A673 (cell line): Measurements from ENCODE around the gene ELOB. TPM values are rescaled to one million over a fixed set of nuclear protein-coding genes. Genes with fewer than 3 reads are reported as not detected.
A peak's percentile ranks its signal among the peaks of the same experiment; 100 is the strongest.
"Not testable (repeated sequence)": the region's sequence is repeated elsewhere in the genome, so short reads cannot be mapped to it uniquely, and the experiment has no call there.

Source experiments
- BruUV-seq: library from RNA; stranded (reverse); fragments of 400-500 nt; replicated peaks from 2 replicates; lab custom pipeline; 2021; lab: Mats Ljungman, UMichigan
- CTCF ChIA-PET: fragments of 300-600 bp; sonication (Branson Sonifier 250); formaldehyde crosslinking; loops from one replicate; lab custom pipeline; 2022; ENCODE audit warnings: antibody characterized with exemption; lab: Charles Lee
- POLR2A ChIA-PET: fragments of 300-600 bp; sonication (Branson Sonifier 250); formaldehyde crosslinking; loops from one replicate; lab custom pipeline; 2022; ENCODE audit warnings: antibody characterized with exemption; ENCODE audit not compliant: low non-redundant PET; lab: Charles Lee
- DNase-seq: peaks from one replicate; pipeline ENCODE4 v3.0.0-alpha.2; 2015; ENCODE audit warnings: low spot score
- H3K27ac ChIP-seq: fragments of 200-600 bp; sonication (generic); 2 replicates; pipeline ENCODE4 v1.5.1; 2016; ENCODE audit warnings: mixed run types, low read depth, mild to moderate bottlenecking, mixed read lengths, antibody characterized with exemption, low read length; ENCODE audit not compliant: poor library complexity, severe bottlenecking
- H3K27me3 ChIP-seq: fragments of 200-600 bp; sonication (generic); replicated peaks from 2 replicates; pipeline ENCODE4 v1.6.1; 2017; ENCODE audit warnings: mixed run types, low read depth, mild to moderate bottlenecking, mixed read lengths, antibody characterized with exemption, low read length; ENCODE audit not compliant: insufficient read depth, poor library complexity
- H3K36me3 ChIP-seq: fragments of 200-600 bp; sonication (generic); 2 replicates; pipeline ENCODE4 v1.6.1; 2016; ENCODE audit warnings: mixed run types, mild to moderate bottlenecking, mixed read lengths, antibody characterized with exemption, low read length; ENCODE audit not compliant: insufficient read depth, poor library complexity, severe bottlenecking
- H3K4me1 ChIP-seq: fragments of 200-600 bp; sonication (generic); 2 replicates; pipeline ENCODE4 v1.6.1; 2017; ENCODE audit warnings: mixed run types, mild to moderate bottlenecking, mixed read lengths, antibody characterized with exemption, low read length; ENCODE audit not compliant: insufficient read depth, poor library complexity, severe bottlenecking
- H3K4me3 ChIP-seq: fragments of 200-600 bp; sonication (generic); 2 replicates; pipeline ENCODE4 v1.5.1; 2016; ENCODE audit warnings: low read depth, mixed run types, mild to moderate bottlenecking, mixed read lengths, low read length; ENCODE audit not compliant: poor library complexity, severe bottlenecking
- H3K9me3 ChIP-seq: fragments of 200-600 bp; sonication (generic); 2 replicates; pipeline ENCODE4 v1.6.1; 2016; ENCODE audit warnings: mixed run types, low read depth, mild to moderate bottlenecking, mixed read lengths, antibody characterized with exemption, low read length; ENCODE audit not compliant: poor library complexity, severe bottlenecking
- CTCF ChIP-seq: fragments of 300-800, 200-600 bp; sonication (generic); conservative IDR thresholded peaks from 2 replicates; pipeline ENCODE4 v1.5.1; 2017; ENCODE audit warnings: low read depth, mild to moderate bottlenecking, antibody characterized with exemption, low read length, moderate library complexity, mixed read lengths
- EZH2 ChIP-seq: fragments of 200-600 bp; sonication (generic); IDR thresholded peaks from 2 replicates; pipeline ENCODE4 v1.6.1; 2017; ENCODE audit warnings: borderline replicate concordance, low read depth, mild to moderate bottlenecking, mixed read lengths, antibody characterized with exemption, low read length; ENCODE audit not compliant: poor library complexity, severe bottlenecking
- intact Hi-C: fragments of 100-400 bp; cut with micrococcal nuclease; formaldehyde crosslinking; loops from one replicate; pipeline ENCODE4 v1.10.0; 2022; ENCODE audit not compliant: unreplicated experiment
- total RNA-seq: library from RNA; stranded (reverse); gene quantifications from 2 replicates; pipeline ENCODE4 v1.2.3, GENCODE V29; 2021

ELOB gene
- total RNA-seq, 1 experiment from 2014 or later: 188 TPM

- no peaks in the 10 kb centered on the region for H3K4me1 ChIP-seq
- DNase-seq: no peak
- ChIA-PET POLR2A (no interaction called here), CTCF (no interaction called here)
- intact Hi-C loops: no loop called here
- no peaks in the 10 kb centered on the region for H3K27me3 ChIP-seq
- TF ChIP-seq CTCF (no peak), EZH2 (no peak)
- no peaks in the 10 kb centered on the region for H3K9me3 ChIP-seq
- BruUV-seq: no TSS peak
- no peak overlapping the region for H3K27ac ChIP-seq
- no peaks in the 10 kb centered on the region for H3K36me3 ChIP-seq
- no peak overlapping the region for H3K4me3 ChIP-seq
These were observed 50.2 kb downstream of the ELOB start for GRCh38 chr16:2726923-2727322.

GRCh38 chr16:2724816-2725348, 52.2 kb downstream of the ELOB start:
- DNase-seq: no peak

GRCh38 chr16:2724088-2724676, 52.9 kb downstream of the ELOB start:
- Histone ChIP-seq H3K36me3 (no peaks in the 10 kb centered on the region), H3K9me3 (no peaks in the 10 kb centered on the region), H3K27me3 (no peaks in the 10 kb centered on the region), H3K4me1 (no peaks in the 10 kb centered on the region), H3K27ac (no peak overlapping the region), H3K4me3 (no peak overlapping the region)
- ChIA-PET CTCF (no interaction called here), POLR2A (no interaction called here)
- intact Hi-C loops: no loop called here
- TF ChIP-seq EZH2 (no peak), CTCF (no peak)
- DNase-seq: no peak
- no TSS peak for BruUV-seq

More at GRCh38 chr16:2724816-2725348, 52.2 kb downstream of the ELOB start:
- no TSS peak for BruUV-seq
- no peak overlapping the region for H3K4me3 ChIP-seq
- no peak overlapping the region for H3K27ac ChIP-seq
- H3K9me3 ChIP-seq: no peaks in the 10 kb centered on the region
- CTCF ChIA-PET: no interaction called here
- H3K4me1 ChIP-seq: no peaks in the 10 kb centered on the region
- TF ChIP-seq EZH2: no peak
- no peak for TF ChIP-seq CTCF
- no peaks in the 10 kb centered on the region for H3K36me3 ChIP-seq
- no peaks in the 10 kb centered on the region for H3K27me3 ChIP-seq
- intact Hi-C loops: no loop called here
- POLR2A ChIA-PET: no interaction called here

GRCh38 chr16:2721634-2722173, 55.4 kb downstream of the ELOB start:
- intact Hi-C loops, POLR2A ChIA-PET, H3K9me3 ChIP-seq, CTCF ChIA-PET, H3K4me1 ChIP-seq, H3K36me3 ChIP-seq, H3K27me3 ChIP-seq, BruUV-seq, DNase-seq: not testable (repeated sequence)
- peak overlapping the region; percentile 59 for H3K4me3 ChIP-seq
- H3K27ac ChIP-seq: peak overlapping the region; percentile 18
